HG03108 (cell line): ENCODE results near the gene IPO5.

Experiments used
- ATAC-seq: cut with Tn5 transposase; IDR thresholded peaks from one replicate; pipeline ENCODE4 v1.9.1; 2021; ENCODE audit warnings: moderate library complexity; ENCODE audit not compliant: unreplicated experiment

The IPO5 gene

GRCh38 chr13:98054301-98054700 is 100.8 kb downstream of the IPO5 start:
- ATAC-seq = no peak

GRCh38 chr13:98055623-98056022 is 102.1 kb downstream of the IPO5 start:
- ATAC-seq = no peak

GRCh38 chr13:98056839-98057410 is 103.5 kb downstream of the IPO5 start:
- no peak for ATAC-seq

DNA sequence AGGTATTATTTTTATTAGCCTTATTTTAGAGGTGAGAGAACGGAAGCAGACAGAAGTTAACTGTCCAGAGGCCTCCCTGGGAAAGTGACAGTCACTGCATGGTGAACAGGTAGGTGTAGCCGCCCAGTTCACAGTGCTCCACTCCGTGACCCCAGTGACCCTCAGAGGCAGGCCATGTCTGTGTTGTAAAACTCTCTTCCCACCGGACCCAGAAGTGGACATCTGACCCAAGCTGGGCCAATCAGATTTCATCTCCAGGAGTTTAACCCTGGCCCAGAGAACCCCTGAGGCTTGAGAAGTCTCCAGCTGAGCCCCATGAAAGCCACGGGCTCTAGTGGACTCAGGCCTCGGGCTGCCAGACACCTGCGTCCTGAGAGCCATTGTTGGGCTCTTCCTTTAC is 105.8 kb downstream of the IPO5 start:
- ATAC-seq = no peak

- ATAC-seq = no peak
Observed at GRCh38 chr13:98060282-98060681, 106.8 kb downstream of the IPO5 start.

GRCh38 chr13:98065468-98065867 is 112.0 kb downstream of the IPO5 start:
- no peak for ATAC-seq

DNA sequence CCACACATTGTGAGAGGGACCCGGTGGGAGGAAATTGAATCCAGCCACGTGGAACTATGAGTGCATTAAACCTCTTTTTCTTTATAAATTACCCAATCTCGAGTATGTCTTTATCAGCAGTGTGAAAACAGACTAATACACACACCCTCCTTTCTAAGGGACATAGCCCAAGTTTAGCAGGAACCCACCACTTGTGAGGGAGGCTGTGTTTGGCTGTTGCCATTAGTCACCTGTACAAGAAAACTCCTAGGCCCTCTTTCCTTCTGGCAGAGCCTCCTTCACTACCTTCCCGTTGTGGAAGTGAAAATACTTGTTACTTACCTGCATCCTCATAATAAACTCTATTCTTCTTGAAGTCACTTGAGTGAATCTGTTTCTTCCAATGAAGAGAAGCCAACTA is 113.2 kb downstream of the IPO5 start:
- no peak for ATAC-seq

DNA sequence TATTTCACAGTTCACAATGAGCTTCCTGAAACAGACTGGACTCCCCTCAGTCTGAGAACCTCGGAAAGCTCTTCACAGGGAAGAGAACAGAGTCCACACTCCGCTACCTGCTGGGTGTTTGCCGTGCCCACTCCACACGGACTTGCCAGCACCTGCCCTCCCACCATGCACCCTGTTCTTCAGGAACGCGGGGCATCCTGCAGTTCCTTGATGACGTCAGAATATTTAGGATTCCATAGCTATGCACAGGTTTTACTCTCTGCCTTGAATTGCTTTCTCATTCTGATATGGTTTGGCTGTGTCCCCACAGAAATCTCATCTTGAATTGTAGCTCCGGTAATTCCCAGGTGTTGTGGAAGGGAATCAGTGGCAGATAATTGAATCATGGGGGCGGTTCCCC is 115.0 kb downstream of the IPO5 start:
- no peak for ATAC-seq

DNA sequence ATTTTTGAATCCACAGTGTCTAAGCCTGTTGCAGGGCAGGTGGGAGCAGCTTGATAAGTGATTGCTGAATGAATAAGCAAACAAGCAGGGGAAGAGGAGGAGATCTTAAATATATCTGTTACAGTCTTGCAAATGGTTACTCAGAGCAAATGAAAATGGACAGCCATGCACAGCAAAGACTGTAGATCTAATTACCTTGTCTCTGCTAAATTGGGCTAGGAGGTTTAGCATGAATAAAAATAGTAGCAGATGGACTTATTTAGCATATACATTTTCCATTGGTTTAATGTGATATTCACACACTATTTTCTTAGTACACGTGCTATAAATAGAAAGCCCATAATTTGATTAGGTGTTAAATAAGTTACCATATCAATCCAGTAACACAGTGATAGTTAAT is 116.5 kb downstream of the IPO5 start:
- no peak for ATAC-seq

GRCh38 chr13:98071316-98071715 is 117.8 kb downstream of the IPO5 start:
- no peak for ATAC-seq

- no peak for ATAC-seq
Observed at GRCh38 chr13:98072476-98072875, 119.0 kb downstream of the IPO5 start.
